D721Med (cell line): Measurements from ENCODE around the gene LHFPL6.

ENCODE experiments used
- DNase-seq: peaks from one replicate; pipeline ENCODE4 v3.0.0; 2011; ENCODE audit warnings: low spot score; ENCODE audit not compliant: insufficient read length
- FAIRE-seq: peaks from 2 replicates; lab custom pipeline; 2011; peaks lifted over from hg19 to GRCh38; lab: Jason Lieb, UNC
- TF ChIP-seq, protein P1 (sequence below): IDR thresholded peaks from 2 replicates; pipeline ENCODE4 v1.5.1; 2012; ENCODE audit warnings: mild to moderate bottlenecking, control low read depth; ENCODE audit not compliant: insufficient read depth; ENCODE audit errors: missing control alignments

Gene LHFPL6

DNA sequence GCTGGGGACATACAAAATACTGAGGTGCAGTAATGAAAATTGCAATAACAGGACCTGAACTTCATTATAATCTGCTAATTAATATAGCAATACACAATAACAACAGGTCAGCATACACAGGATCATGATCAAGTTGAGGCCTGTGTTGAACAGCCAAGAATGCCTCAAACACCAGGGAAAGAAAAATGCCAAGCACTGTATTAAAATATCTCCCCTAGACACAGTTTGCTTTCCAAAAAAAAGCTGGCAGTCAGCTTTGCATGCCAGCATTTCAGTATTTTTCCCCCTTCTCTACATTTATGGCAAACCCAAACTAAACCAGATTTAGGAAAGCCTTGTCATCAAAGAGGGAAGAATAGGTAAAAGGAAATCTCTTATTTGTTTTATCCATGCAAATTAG is 226.9 kb downstream of the LHFPL6 start:
- FAIRE-seq, result no peak
- no peak for DNase-seq
- TF ChIP-seq, protein P1, sequence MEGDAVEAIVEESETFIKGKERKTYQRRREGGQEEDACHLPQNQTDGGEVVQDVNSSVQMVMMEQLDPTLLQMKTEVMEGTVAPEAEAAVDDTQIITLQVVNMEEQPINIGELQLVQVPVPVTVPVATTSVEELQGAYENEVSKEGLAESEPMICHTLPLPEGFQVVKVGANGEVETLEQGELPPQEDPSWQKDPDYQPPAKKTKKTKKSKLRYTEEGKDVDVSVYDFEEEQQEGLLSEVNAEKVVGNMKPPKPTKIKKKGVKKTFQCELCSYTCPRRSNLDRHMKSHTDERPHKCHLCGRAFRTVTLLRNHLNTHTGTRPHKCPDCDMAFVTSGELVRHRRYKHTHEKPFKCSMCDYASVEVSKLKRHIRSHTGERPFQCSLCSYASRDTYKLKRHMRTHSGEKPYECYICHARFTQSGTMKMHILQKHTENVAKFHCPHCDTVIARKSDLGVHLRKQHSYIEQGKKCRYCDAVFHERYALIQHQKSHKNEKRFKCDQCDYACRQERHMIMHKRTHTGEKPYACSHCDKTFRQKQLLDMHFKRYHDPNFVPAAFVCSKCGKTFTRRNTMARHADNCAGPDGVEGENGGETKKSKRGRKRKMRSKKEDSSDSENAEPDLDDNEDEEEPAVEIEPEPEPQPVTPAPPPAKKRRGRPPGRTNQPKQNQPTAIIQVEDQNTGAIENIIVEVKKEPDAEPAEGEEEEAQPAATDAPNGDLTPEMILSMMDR, result no peak

DNA sequence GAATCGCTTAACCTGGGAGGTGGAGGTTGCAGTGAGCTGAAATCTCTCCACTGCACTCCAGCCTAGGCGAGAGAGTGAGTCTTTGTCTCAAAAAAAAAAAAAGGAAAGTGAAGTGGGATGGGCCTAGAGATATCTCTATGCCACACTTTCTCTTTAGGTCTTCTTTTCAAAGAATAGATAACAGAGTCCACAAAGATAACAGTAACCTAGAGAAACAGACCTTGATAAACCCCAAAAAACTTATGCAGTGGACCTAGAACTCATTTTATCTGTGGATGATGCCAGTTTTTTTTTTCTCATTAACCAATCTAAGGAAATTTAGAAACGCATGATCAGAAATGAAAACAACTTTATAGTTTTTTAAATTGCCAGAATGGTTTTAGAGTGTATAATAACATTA is 227.4 kb downstream of the LHFPL6 start:
- FAIRE-seq (no peak), DNase-seq (no peak)
- TF ChIP-seq, protein P1, result no peak

DNA sequence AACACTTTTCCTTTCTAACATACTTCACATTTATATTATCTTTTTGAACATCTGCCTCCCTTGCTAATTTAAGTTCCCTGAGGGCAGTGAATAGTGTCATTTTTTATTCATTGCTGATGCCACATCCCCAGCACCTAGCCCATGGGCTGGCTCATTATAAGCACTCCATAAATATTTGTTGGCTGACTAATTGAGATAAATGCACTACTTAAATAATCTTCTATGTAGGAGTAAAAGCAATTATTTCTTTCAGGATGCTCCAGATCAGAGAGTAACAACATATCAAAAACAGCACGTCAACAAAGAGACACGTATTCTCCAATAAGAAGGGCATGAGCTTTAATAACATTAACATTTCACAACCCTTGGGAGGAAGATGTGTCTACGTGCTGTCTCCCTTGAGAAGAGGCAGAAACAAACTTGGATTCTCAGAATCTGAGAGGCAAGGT is 228.2 kb downstream of the LHFPL6 start:
- no peak for FAIRE-seq
- TF ChIP-seq, protein P1, result no peak

DNA sequence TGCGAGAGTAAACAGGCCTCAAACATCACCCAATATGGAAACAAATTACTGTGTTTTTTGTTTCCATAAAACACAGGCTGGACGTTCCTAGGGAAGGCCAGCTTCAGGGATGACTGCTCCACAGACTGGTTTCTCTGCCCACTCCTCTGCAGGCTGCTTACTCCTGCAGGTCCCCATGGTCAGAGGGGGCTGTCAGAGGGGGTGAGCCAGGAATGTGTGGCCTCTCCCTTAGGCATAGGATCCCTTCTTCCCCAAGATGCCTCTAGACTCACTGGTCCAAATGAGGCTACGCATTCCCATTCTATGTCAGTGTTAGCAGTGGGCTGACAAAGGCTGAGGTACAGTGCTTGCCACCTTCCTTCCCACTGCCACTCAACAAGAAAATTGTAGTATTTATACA is 229.8 kb downstream of the LHFPL6 start:
- DNase-seq (no peak), FAIRE-seq (no peak)
- TF ChIP-seq, protein P1, result no peak

More for the DNA sequence above, 228.2 kb downstream of the LHFPL6 start:
- DNase-seq, result no peak

DNA sequence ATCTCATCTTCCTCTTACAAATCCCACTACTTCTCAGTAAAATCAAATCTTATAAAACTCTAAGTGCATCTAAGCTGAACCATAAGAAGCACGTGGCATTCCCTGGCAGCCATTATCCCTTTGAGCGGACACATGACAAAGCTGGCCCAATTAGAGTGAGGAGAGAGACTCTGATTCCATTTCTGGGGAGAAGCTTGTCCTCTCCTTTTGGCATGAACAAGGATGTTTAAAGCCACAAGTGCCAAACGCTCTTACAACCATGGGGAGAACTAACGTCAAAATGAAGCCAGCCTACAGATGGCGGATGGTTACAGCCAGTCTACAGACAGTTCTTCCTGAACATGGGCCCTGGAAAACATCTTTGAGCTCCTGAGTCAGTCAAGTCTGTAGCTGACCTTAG is 231.3 kb downstream of the LHFPL6 start:
- DNase-seq (no peak), FAIRE-seq (no peak)
- TF ChIP-seq, protein P1, result no peak

DNA sequence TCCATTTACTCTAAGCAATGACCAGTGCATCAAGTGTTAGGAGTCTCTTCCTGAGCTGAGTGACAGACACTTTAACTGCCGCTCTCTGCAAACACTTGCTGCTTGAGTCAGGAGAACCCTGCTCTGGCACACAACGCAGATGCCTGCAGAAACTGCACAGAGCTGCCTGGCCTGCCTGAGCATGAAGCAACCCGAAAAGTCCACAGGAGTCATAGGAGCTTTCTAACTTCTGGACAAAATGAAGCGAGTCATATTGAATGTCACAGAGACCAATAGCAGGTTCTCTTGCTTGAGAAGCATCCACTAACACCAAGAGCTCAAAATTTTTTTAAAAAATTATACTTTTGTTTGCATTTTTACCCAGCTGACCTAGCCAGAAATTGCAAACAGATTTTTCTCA is 232.4 kb downstream of the LHFPL6 start:
- TF ChIP-seq, protein P1, result no peak
- no peak for DNase-seq
- FAIRE-seq, result no peak

DNA sequence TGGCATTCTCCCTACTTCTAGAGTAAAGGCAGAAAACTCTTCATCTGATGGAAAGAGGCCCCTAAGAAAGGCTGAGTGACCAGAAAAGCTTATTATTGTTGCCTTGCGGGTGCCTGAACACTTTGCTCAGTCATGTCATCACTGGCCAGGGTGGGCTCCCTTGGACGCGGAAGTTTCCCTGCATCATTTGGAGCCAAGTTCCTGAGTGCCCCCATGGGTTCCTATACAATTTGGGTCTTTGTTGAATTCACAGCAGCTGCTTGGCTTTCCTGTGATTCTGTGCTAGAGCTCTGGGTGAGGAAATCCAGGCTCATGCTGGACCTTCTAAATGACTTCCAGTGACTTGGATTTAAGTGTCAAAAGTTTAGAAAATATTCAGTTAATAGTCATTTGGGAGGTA is 232.9 kb downstream of the LHFPL6 start:
- no peak for DNase-seq
- TF ChIP-seq, protein P1, result no peak
- no peak for FAIRE-seq
